ENCODE results near the gene WNK3.
"Not testable (repeated sequence)": the region's sequence is repeated elsewhere in the genome, so short reads cannot be mapped to it uniquely, and the experiment has no call there.

WNK3 gene

GRCh38 chrX:54357414-54358377, at the start of gene WNK3:
Gene WNK3 (minus strand): TSS chrX:54358046.
- TF ChIP-seq POLR2A (IDR thresholded peaks at IDR 0.05; ENCODE audit: low read length) = no peak
- TF ChIP-seq GATA1 (IDR thresholded peaks at IDR 0.05; ENCODE audit: low read depth, low read length) = no peak
- DNase-seq = peak; percentile 43 to 63

DNA sequence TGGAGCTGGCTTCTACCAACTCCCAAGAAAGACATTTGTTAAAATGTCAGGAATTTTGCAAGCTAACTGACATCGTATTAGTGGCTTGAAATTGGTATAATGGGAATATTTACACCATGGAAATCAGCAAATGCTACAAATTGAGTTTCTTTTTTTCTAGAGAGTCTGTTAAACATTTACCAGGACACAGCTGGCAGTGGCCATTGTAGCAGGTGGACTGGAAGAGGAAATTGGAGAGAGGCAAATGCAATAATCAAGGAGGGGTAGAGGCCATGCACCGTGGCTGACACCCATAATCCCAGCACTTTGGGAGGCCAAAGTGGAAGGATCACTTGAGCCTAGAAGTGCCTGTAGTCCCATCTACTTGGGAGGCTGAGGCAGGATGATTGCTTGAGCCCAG, 49.4 kb upstream of the WNK3 start:
- no peak for DNase-seq
- TF ChIP-seq GATA1 (IDR thresholded peaks at IDR 0.05; ENCODE audit: low read depth, low read length) (no peak), POLR2A (IDR thresholded peaks at IDR 0.05; ENCODE audit: low read length) (no peak)

GRCh38 chrX:54397113-54397512, 39.3 kb upstream of the WNK3 start:
- TF ChIP-seq POLR2A (IDR thresholded peaks at IDR 0.05; ENCODE audit: low read length) (no peak), GATA1 (IDR thresholded peaks at IDR 0.05; ENCODE audit: low read depth, low read length) (no peak)
- DNase-seq = no peak

DNA sequence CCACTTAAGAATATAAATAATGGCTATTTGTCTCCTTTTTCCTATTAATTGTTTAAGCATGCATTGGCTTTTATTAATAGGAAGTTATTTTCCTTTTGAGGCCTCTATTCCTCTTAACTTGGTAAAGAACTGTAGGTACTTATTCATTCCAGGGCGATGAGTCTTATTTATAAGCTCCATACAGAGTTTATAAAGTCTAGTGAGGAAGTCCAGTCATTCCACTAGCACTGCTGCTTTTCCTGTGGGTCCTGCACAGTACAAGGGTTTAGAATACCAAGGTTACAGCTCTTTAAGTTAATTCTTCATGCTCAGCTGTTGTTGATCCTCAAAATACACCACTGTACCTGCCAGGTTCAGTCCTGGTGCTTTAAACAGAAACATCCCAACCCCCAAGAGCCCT, 28.5 kb upstream of the WNK3 start:
- no peak for DNase-seq
- no peak for TF ChIP-seq POLR2A (IDR thresholded peaks at IDR 0.05; ENCODE audit: low read length)
- no peak for TF ChIP-seq GATA1 (IDR thresholded peaks at IDR 0.05; ENCODE audit: low read depth, low read length)

GRCh38 chrX:54384661-54385060, 26.8 kb upstream of the WNK3 start:
- DNase-seq = peak; percentile 7 to 11

DNA sequence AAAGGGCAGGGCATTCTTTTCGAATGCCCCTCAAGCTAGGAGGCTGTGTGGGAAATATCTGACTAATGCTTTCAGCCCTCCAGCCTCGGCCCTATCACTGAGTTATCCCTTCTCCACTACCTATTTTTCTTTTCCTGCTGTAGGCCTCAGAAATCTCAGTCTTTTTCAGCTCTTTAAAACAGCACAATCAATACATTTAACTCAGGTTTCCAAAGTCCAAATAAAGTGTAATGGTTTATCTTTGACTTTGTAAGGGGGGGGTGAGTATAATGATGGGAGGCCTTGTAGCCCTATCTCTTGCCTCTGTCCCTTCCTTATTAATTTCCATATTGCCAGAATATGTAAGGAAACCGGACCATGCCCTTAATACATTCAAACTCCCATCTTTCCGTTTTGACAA, 1.6 kb upstream of the WNK3 start:
- TF ChIP-seq POLR2A (IDR thresholded peaks at IDR 0.05; ENCODE audit: low read length) (no peak), GATA1 (IDR thresholded peaks at IDR 0.05; ENCODE audit: low read depth, low read length) (no peak)
- DNase-seq = no peak

- DNase-seq = peak; percentile 24 to 47
- TF ChIP-seq GATA1 (IDR thresholded peaks at IDR 0.05; ENCODE audit: low read depth, low read length) (no peak), POLR2A (IDR thresholded peaks at IDR 0.05; ENCODE audit: low read length) (no peak)
Observed at GRCh38 chrX:54358424-54359211, 772 bp upstream of the WNK3 start.

- no peak for DNase-seq
Observed at GRCh38 chrX:54352677-54353076, 5.2 kb downstream of the WNK3 start.

DNA sequence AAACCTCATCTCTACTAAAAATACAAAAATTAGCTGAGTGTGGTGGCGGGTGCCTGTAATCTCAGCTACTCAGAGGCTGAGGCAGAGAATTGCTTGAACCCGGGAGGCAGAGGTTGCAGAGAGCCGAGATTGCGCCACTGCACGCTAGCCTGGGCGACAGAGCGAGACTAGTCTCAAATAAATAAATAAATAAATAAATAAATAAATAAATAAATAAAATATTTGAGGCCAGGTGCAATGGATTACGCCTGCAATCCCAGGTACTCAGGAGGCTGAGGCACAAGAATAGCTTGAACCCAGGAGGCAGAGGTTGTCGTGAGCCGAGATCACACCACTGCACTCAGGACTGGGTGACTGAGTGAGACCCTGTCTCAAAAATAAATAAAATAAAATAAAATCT, 20.5 kb downstream of the WNK3 start:
- DNase-seq = not testable (repeated sequence)

More at GRCh38 chrX:54352677-54353076, 5.2 kb downstream of the WNK3 start:
- TF ChIP-seq GATA1 (IDR thresholded peaks at IDR 0.05; ENCODE audit: low read depth, low read length) (no peak), POLR2A (IDR thresholded peaks at IDR 0.05; ENCODE audit: low read length) (no peak)

DNA sequence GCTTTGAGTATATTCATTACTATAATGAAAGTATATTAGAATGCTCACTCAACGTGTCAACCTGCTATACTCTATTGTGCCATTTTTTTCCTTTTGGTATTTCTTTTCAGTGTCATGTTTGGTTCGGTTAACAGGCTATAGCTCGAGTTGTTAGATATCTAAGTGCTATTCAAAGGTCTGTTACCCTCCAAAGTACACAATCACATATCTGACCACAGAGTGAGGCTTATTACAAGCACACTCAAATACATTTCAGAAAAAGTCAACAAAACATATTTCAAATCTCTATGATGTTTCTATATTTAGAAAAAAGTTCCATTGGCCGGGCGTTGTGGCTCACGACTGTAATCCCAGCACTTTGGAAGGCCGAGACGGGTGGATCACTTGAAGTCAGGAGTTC, 32.8 kb downstream of the WNK3 start:
- TF ChIP-seq GATA1 (IDR thresholded peaks at IDR 0.05; ENCODE audit: low read depth, low read length) (no peak), POLR2A (IDR thresholded peaks at IDR 0.05; ENCODE audit: low read length) (no peak)

DNA sequence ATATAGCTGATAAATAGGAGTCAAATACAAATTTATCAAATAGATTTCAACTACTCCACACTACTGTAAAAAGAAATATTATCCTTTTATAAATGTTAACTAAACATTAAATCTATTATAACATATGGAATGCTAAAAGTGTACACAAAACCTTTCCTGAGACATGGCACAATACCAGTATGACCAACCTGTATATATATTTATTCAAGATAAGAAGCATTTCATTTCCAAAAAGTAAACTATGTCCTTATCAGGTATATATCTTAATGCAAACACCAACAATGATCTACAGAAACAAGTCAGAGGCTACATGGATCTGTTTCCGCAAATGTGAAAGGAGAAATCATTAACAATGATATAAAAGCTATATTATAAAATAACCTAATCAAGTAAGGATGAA, 37.8 kb downstream of the WNK3 start:
- TF ChIP-seq GATA1 (IDR thresholded peaks at IDR 0.05; ENCODE audit: low read depth, low read length) = no peak
- no peak for TF ChIP-seq POLR2A (IDR thresholded peaks at IDR 0.05; ENCODE audit: low read length)
- DNase-seq = no peak

More for the DNA sequence above, 32.8 kb downstream of the WNK3 start:
- no peak for DNase-seq

DNA sequence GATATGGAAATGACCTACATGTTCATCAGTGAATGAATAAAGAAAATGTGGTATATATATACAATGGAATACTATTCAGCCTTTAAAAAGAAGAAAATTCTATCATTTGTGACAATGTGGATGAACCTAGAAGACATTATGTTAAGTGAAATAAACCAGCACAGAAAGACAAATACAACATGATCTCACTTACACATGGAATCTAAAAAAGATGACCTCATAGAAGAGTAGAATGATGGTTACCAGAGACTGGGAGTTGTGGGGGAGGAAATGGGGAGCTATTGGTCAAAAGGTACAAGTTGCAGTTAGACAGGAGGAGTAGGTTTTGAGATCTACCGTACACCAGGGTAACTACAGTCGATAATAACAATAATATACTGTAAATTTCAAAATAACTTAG, 51.5 kb downstream of the WNK3 start:
- DNase-seq = no peak
- TF ChIP-seq GATA1 (IDR thresholded peaks at IDR 0.05; ENCODE audit: low read depth, low read length) (no peak), POLR2A (IDR thresholded peaks at IDR 0.05; ENCODE audit: low read length) (no peak)

- no peak for TF ChIP-seq GATA1 (IDR thresholded peaks at IDR 0.05; ENCODE audit: low read depth, low read length)
- no peak for TF ChIP-seq POLR2A (IDR thresholded peaks at IDR 0.05; ENCODE audit: low read length)
Observed at GRCh38 chrX:54301516-54301915, 56.3 kb downstream of the WNK3 start.

GRCh38 chrX:54294306-54294705, 63.5 kb downstream of the WNK3 start:
- DNase-seq = no peak
- TF ChIP-seq POLR2A (IDR thresholded peaks at IDR 0.05; ENCODE audit: low read length) = no peak
- TF ChIP-seq GATA1 (IDR thresholded peaks at IDR 0.05; ENCODE audit: low read depth, low read length) = no peak

More at GRCh38 chrX:54301516-54301915, 56.3 kb downstream of the WNK3 start:
- DNase-seq = no peak
